ENCODE data around the gene LMBR1L. TPM values are rescaled to one million over a fixed set of nuclear protein-coding genes. Genes with fewer than 3 reads are reported as not detected.
"Not testable (repeated sequence)": the region's sequence is repeated elsewhere in the genome, so short reads cannot be mapped to it uniquely, and the experiment has no call there.

LMBR1L gene
- total RNA-seq, 2 donors from 2014 or later: 55.4 to 74.9 TPM

- H3K9me3 Mint-ChIP-seq: no peaks in the 10 kb centered on the region
- peak; percentile 93 for DNase-seq (ENCODE audit: low spot score)
- peaks cover 41 to 43% of the 10 kb centered on the region in 2 donors for H3K4me1 Mint-ChIP-seq (ENCODE audit: low read depth in 2 of 2)
- peak within 1 kb of the TSS; percentile 98 to 100 for H3K27ac Mint-ChIP-seq
- peak; percentile 88 to 91 for ATAC-seq
- peak within 1 kb of the TSS; percentile 92 for H3K4me3 Mint-ChIP-seq
- H3K27me3 Mint-ChIP-seq: no peaks in the 10 kb centered on the region
- H3K36me3 Mint-ChIP-seq: peaks cover 22% of the 10 kb centered on the region
These were observed 20.6 kb upstream of the LMBR1L start, which contains the start of gene TUBA1B for GRCh38 chr12:49131051-49131893. Gene TUBA1B, minus strand, starts transcription at chr12:49131395. Its CDS starts 95 bp downstream, at chr12:49131300.

- Mint-ChIP-seq H3K9me3 (no peaks in the 10 kb centered on the region), H3K27me3 (no peaks in the 10 kb centered on the region), H3K4me1 (ENCODE audit: low read depth in 2 of 2) (peaks cover 41 to 43% of the 10 kb centered on the region in 2 donors), H3K27ac (peak overlapping the region; percentile 98 to 100), H3K36me3 (peaks cover 22% of the 10 kb centered on the region), H3K4me3 (peak overlapping the region; percentile 92)
- DNase-seq (ENCODE audit: low spot score) (peak; percentile 96), ATAC-seq (peak; percentile 81 to 83)
These were observed 19.8 kb upstream of the LMBR1L start for GRCh38 chr12:49130151-49131050.

GRCh38 chr12:49129332-49130150 is 18.9 kb upstream of the LMBR1L start:
- Mint-ChIP-seq H3K9me3 (no peaks in the 10 kb centered on the region), H3K36me3 (peaks cover 22% of the 10 kb centered on the region), H3K4me3 (peak overlapping the region; percentile 92), H3K27ac (peak overlapping the region; percentile 98 to 100), H3K4me1 (ENCODE audit: low read depth in 2 of 2) (peaks cover 41 to 43% of the 10 kb centered on the region in 2 donors), H3K27me3 (no peaks in the 10 kb centered on the region)
- ATAC-seq (no peak), DNase-seq (ENCODE audit: low spot score) (no peak)

DNA sequence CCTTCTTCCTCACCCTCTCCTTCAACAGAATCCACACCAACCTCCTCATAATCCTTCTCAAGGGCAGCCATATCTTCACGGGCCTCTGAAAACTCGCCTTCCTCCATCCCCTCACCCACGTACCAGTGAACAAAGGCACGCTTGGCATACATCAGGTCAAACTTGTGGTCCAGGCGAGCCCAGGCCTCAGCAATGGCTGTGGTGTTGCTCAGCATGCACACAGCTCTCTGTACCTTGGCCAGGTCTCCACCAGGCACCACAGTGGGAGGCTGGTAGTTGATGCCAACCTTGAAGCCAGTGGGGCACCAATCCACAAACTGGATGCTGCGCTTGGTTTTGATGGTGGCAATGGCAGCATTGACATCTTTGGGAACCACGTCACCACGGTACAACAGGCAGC is 17.3 kb upstream of the LMBR1L start:
- Mint-ChIP-seq H3K27ac (peak overlapping the region in 1 of 2 donors; percentile 100), H3K4me1 (ENCODE audit: low read depth in 2 of 2) (peaks cover 41 to 43% of the 10 kb centered on the region in 2 donors), H3K36me3 (peaks cover 22% of the 10 kb centered on the region), H3K4me3 (peak overlapping the region; percentile 42)
- DNase-seq (ENCODE audit: low spot score); H3K9me3 Mint-ChIP-seq; H3K27me3 Mint-ChIP-seq; ATAC-seq: not testable (repeated sequence)

DNA sequence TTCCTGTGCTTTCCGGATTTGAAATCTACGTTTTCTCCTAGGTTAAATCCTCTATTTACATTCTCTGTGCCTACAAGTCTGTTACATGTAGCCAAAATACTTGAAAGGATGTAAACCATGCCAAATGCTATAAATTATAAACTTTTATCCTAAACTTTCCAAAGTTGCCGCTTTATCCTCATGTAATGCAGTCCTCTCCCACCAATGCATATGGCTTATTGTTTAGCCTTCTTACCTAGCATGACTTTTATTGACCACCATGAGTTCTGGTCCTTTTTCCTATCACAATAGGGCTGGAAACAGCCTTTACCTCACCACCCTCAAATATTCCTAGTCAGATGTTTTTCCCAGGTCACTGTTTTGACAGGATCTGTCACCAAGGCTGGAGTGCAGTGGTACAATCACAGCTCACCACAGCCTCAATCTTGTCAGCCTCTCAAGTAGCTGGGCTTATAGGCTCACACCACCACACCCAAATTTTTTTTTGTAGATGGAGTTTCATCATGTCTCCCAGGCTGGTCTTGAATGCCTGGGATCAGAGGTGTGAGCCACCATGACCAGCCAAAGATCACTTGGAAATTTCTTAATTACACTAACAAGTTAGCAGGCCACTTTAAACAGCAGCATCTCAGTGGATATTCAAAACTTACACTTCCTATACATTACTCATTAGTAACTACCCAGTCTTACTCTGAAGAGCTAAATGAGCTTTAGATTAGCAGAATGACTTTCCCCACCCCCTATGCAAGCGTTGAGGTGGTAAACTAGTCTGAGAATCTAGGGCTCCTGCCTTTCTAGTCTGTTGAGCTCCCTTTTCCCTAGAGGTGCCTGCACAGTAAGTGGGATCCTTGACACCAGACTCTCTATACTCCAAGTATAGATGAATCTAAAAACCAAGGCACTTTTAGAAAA is 16.5 kb upstream of the LMBR1L start:
- Mint-ChIP-seq H3K36me3 (peaks cover 22% of the 10 kb centered on the region), H3K27ac (peak overlapping the region; percentile 52 to 100), H3K4me3 (peak overlapping the region; percentile 42), H3K4me1 (ENCODE audit: low read depth in 2 of 2) (peaks cover 39 to 40% of the 10 kb centered on the region in 2 donors), H3K27me3 (no peaks in the 10 kb centered on the region), H3K9me3 (no peaks in the 10 kb centered on the region)
- ATAC-seq (no peak), DNase-seq (ENCODE audit: low spot score) (no peak)

- no peaks in the 10 kb centered on the region for H3K9me3 Mint-ChIP-seq
- peak in 1 of 2 donors; percentile 3 for ATAC-seq
- DNase-seq (ENCODE audit: low spot score): no peak
- no peak overlapping the region for H3K27ac Mint-ChIP-seq
- H3K36me3 Mint-ChIP-seq: no peaks in the 10 kb centered on the region
- H3K4me3 Mint-ChIP-seq: no peak overlapping the region
- no peaks in the 10 kb centered on the region for H3K4me1 Mint-ChIP-seq (ENCODE audit: low read depth in 2 of 2)
- no peaks in the 10 kb centered on the region for H3K27me3 Mint-ChIP-seq
These were observed 10.5 kb upstream of the LMBR1L start for GRCh38 chr12:49121047-49121696.

- H3K27ac Mint-ChIP-seq: peak overlapping the region; percentile 95 to 100
- DNase-seq (ENCODE audit: low spot score): no peak
- ATAC-seq: no peak
- peaks cover 31 to 32% of the 10 kb centered on the region in 2 donors for H3K4me1 Mint-ChIP-seq (ENCODE audit: low read depth in 2 of 2)
- H3K27me3 Mint-ChIP-seq: no peaks in the 10 kb centered on the region
- H3K36me3 Mint-ChIP-seq: no peaks in the 10 kb centered on the region
- peak overlapping the region; percentile 99 for H3K4me3 Mint-ChIP-seq
- no peaks in the 10 kb centered on the region for H3K9me3 Mint-ChIP-seq
These were observed 559 bp upstream of the LMBR1L start for GRCh38 chr12:49111206-49111605.

GRCh38 chr12:49109641-49110463 is 795 bp downstream of the LMBR1L start:
- no peaks in the 10 kb centered on the region for H3K9me3 Mint-ChIP-seq
- no peak for DNase-seq (ENCODE audit: low spot score)
- peak overlapping the region; percentile 99 for H3K4me3 Mint-ChIP-seq
- H3K27ac Mint-ChIP-seq: peak overlapping the region; percentile 95 to 100
- no peak for ATAC-seq
- peaks cover 31 to 33% of the 10 kb centered on the region in 2 donors for H3K4me1 Mint-ChIP-seq (ENCODE audit: low read depth in 2 of 2)
- no peaks in the 10 kb centered on the region for H3K36me3 Mint-ChIP-seq
- no peaks in the 10 kb centered on the region for H3K27me3 Mint-ChIP-seq

DNA sequence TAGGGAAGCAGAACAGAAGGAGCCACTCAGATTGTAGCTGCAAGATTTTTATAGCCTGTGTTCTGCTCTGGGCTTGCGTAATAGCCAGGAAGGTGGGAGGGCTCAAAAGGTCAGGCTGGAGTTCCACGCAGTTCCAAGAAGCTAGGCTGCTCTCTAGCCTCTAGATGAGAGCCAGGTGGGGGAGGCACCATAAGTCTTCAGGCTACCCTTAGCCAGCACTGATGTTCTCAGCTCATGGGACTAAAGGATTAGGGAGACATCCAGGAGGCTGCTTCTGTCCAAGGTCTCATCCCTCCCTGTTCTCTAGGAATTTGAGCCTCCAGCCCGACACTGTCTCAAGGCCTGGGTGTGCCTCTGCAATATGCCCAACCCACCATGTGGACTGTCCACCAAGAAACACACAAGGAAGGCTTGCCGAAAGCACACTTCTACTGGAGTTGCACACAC is 1.7 kb downstream of the LMBR1L start:
- H3K27me3 Mint-ChIP-seq: no peaks in the 10 kb centered on the region
- no peaks in the 10 kb centered on the region for H3K9me3 Mint-ChIP-seq
- H3K36me3 Mint-ChIP-seq: no peaks in the 10 kb centered on the region
- ATAC-seq (no peak), DNase-seq (ENCODE audit: low spot score) (no peak)
- H3K4me1 Mint-ChIP-seq (ENCODE audit: low read depth in 2 of 2): peaks cover 37 to 41% of the 10 kb centered on the region in 2 donors
- peak overlapping the region; percentile 99 for H3K4me3 Mint-ChIP-seq
- H3K27ac Mint-ChIP-seq: peak overlapping the region; percentile 95 to 100

GRCh38 chr12:49105504-49106084 is 5.1 kb downstream of the LMBR1L start:
- no peak overlapping the region for H3K27ac Mint-ChIP-seq

DNA sequence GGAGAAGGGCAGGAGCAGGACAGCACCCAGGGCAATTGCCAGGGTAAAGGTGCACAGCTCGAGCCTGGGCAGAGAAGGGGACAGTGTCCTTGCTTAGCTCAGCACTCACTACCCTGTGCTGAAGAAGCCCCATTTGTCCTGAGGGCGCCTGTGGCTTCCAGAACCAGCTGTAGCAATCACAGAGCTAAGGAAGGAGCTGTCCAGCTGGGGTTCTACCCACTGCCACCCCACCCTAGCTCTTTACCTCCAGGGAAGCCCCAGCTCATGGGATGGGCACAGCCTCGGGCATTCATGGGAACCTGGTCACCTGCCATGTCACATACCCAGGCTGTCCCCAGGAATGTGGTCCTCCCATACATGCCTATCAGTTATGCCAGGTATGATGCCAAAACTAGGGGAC is 5.8 kb downstream of the LMBR1L start:
- no peaks in the 10 kb centered on the region for H3K27me3 Mint-ChIP-seq
- H3K27ac Mint-ChIP-seq: peak overlapping the region in 1 of 2 donors; percentile 68
- DNase-seq (ENCODE audit: low spot score) (no peak), ATAC-seq (no peak)
- no peaks in the 10 kb centered on the region for H3K9me3 Mint-ChIP-seq
- no peak overlapping the region for H3K4me3 Mint-ChIP-seq
- H3K36me3 Mint-ChIP-seq: no peaks in the 10 kb centered on the region
- peaks cover 24 to 34% of the 10 kb centered on the region in 2 donors for H3K4me1 Mint-ChIP-seq (ENCODE audit: low read depth in 2 of 2)

More at GRCh38 chr12:49105504-49106084, 5.1 kb downstream of the LMBR1L start:
- Mint-ChIP-seq H3K9me3 (no peaks in the 10 kb centered on the region), H3K4me1 (ENCODE audit: low read depth in 2 of 2) (peaks cover 31 to 39% of the 10 kb centered on the region in 2 donors), H3K27me3 (no peaks in the 10 kb centered on the region), H3K36me3 (no peaks in the 10 kb centered on the region), H3K4me3 (no peak overlapping the region)
- DNase-seq (ENCODE audit: low spot score) (no peak), ATAC-seq (no peak)
